GM21717 (cell line): ENCODE data around the gene DEFB124.
"Not testable (repeated sequence)": the region's sequence is repeated elsewhere in the genome, so short reads cannot be mapped to it uniquely, and the experiment has no call there.

Experiments used
- ATAC-seq: cut with Tn5 transposase; IDR thresholded peaks from one replicate; pipeline ENCODE4 v1.9.1; 2021; ENCODE audit warnings: mild to moderate bottlenecking, moderate library complexity; ENCODE audit not compliant: unreplicated experiment

DEFB124 gene, protein sequence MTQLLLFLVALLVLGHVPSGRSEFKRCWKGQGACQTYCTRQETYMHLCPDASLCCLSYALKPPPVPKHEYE

GRCh38 chr20:31474758-31475427, at the start of gene DEFB124, which contains the start of gene REM1:
TSS of gene DEFB124 (minus strand) at chr20:31475127. CDS start at chr20:31473013, 2,114 bp downstream.
TSS of gene REM1 (plus strand) at chr20:31475288. CDS start at chr20:31476446, 1,158 bp downstream.
- no peak for ATAC-seq

GRCh38 chr20:31523361-31524283, 48.7 kb upstream of the DEFB124 start:
- no peak for ATAC-seq

- ATAC-seq: no peak
These were observed 47.8 kb upstream of the DEFB124 start for GRCh38 chr20:31522731-31523130.

DNA sequence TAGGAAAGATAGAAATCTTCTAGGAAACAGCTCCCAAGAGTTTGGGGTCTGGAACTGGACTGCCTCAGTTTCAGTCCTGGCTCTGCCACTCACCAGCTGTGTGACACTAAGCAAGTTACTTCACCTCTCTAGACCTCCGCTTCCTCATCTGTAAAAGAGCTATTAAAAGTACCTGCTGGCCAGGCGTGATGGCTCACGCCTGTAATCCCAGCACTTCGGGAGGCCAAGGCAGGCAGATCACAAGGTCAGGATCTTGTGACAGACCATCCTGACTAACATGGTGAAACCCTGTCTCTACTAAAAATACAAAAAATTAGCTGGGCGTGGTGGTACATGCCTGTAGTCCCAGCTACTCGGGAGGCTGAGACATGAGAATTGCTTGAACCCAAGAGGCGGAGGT, 46.3 kb upstream of the DEFB124 start:
- ATAC-seq: not testable (repeated sequence)

- ATAC-seq: no peak
These were observed 42.4 kb upstream of the DEFB124 start for GRCh38 chr20:31517373-31517772.

- no peak for ATAC-seq
These were observed 41.7 kb upstream of the DEFB124 start for GRCh38 chr20:31516651-31517050.

- ATAC-seq: no peak
These were observed 41.2 kb upstream of the DEFB124 start for GRCh38 chr20:31516166-31516565.

DNA sequence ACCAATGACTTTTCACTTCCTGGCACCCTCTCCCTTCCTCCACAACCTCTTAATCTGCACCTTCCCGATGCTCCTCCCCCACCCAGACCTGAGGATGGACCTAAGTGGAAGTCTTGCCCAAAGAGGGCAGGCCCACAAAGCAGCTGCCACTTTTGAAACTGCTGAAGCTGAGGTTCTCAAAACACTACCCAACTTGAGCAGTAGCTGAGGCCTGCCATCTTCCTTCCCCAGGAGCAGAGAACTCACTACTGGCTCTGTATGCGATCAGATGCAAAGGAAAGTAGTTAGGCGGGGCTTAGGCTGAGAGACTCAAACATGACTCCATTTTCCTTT, 40.8 kb upstream of the DEFB124 start:
- ATAC-seq: no peak

DNA sequence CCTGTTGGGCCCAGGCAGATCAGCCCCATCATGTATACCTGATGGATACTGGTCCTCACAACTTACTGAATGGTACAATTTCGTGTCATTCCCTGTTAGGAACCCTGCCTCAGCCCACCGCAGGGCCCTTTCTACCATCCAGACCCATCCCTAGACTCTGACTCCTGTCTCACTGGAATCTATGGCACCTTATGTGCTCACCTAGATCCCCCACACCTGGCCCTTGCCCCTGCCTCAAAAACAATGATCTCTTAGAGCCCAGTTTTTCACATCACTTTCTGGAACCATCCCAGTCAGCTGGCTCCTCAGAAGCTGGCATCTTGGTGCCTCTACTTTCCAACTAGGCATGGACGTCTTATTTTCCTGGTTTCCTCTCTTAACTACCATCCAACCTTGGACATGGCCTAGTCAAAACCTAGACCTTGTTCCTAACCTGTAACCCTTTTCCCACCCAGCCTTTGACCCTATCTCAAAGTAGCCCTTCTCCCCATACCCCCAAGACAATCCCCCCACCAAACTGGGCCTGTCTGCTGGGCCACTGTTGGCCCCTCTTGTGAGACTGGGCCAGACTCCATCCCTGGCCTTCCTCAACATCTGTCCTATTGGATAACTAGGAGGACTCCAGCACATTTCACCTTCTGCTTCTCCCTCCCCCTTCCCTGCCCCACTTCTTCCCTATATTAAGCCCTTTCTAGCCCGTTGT, 40.3 kb upstream of the DEFB124 start:
- ATAC-seq: no peak

- peak; percentile 88 for ATAC-seq
These were observed 39.5 kb upstream of the DEFB124 start, which contains the start of gene HM13 for GRCh38 chr20:31514154-31515071. TSS of gene HM13 (plus strand) at chr20:31514442. CDS start at chr20:31514552, 110 bp downstream.

- no peak for ATAC-seq
These were observed 33.8 kb upstream of the DEFB124 start for GRCh38 chr20:31508517-31509244.

- no peak for ATAC-seq
These were observed 31.0 kb upstream of the DEFB124 start for GRCh38 chr20:31505903-31506302.

DNA sequence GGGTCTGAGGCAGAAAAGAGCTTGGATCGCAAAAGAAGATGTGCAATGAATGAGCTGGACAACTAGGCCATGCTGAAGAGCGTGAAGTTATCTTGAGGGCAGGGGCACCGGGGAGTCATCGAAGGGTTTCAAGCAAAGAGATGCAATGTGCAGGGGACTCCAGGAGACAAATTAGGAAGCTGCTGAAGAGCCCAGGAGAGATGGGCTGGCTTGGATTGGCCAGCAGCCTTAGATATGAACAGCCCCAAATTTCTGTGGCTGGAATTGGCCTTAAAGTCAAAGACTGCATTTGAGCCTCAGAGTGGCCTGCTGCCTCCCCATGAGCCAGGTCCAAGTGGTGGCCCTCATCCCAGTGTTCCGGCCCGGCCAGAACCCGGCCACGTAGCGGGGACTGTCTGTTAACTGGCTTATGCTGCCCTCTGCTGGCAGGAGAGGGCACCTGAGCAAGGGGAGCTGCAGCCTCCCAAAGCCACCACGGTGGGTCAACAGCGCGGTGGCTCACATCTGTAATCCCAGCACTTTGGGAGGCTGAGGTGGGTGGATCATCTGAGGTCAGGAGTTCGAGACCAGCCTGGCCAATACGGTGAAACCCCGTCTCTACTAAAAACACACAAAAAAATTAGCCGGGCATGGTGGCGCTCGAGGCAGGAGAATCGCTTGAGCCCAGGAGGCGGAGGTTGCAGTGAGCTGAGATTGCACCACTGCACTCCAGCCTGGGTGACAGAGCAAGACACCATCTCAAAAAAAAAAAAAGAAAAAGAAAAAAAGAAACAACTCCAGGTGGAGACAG, 28.2 kb upstream of the DEFB124 start:
- peak; percentile 79 for ATAC-seq

DNA sequence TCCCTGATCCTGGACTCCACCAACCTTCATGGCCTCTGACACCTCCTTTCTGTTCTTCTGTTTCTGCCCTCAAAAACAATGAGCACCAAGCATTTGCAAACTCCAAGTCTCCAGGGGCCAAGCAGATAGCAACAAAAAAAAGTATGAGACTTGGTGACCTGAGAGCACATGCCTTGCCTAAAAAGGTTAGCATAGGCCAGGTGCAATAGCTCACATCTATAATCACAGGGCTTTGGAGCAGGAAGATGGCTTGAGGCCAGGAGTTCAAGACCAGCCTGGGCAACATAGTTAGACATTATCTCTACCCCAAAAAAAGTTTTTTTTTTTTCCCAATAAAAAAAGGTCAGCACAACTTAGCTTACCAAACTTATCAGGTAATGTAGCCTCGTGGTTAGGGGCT, 25.6 kb upstream of the DEFB124 start:
- no peak for ATAC-seq

GRCh38 chr20:31497838-31498540, 23.1 kb upstream of the DEFB124 start:
- ATAC-seq: no peak

DNA sequence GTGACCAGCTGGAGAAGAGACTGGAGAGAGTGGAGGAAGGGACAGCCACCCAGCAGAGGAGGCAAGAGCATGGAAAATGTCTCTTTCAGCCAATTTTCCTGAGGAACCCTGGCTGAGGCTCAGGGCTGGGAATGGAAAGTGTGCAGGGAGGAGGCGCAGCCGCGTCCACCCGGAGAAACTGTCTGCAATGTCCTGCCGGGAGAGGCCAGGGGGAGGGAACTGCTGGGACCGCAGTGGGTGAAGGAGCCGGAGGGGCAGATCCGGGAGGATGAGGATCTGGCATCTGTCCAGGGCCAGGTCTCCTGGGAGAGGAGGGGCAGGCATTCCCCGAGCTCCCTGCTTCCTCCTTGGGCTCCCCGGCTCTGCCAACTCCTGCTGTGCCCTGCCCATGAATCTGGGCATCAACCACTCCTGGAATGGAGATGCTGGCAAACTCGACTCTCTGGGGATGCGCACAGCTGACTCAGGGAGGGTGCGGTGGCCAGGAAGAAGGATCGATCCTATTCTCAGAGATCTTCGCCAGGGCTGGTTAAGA, 21.9 kb upstream of the DEFB124 start:
- no peak for ATAC-seq

- ATAC-seq: no peak
These were observed 19.2 kb upstream of the DEFB124 start for GRCh38 chr20:31494131-31494530.

DNA sequence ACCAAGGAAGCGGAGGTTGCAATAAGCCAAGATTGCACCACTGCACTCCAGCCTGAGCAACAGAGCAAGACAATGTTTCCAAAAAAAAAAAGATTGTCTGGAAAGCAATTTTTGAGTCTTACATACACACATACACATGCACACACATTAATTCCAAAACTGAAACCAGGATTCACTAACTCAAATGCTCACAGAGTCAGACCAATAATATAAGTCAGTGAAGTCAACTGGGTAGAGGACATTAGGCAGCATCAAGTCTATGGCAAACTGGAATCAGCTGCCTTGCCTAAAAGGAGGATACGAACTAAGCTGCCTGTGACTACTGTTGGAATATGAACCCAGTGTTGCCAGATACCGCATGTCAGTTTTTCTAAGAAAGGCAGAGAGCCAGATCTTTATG, 15.8 kb upstream of the DEFB124 start:
- no peak for ATAC-seq
